H1 (cell line): Measurements from ENCODE around the gene PITPNB. TPM values are rescaled to one million over a fixed set of nuclear protein-coding genes. Genes with fewer than 3 reads are reported as not detected.

ENCODE experiments used
- CTCF ChIA-PET: fragments of 300-600 bp; sonication (Branson Sonifier 250); formaldehyde crosslinking; loops from one replicate; lab custom pipeline; 2021; ENCODE audit not compliant: partially characterized antibody; lab: Charles Lee
- POLR2A ChIA-PET: fragments of 300-600 bp; sonication (Branson Sonifier 250); formaldehyde crosslinking; loops from one replicate; lab custom pipeline; 2021; ENCODE audit warnings: inconsistent platforms; ENCODE audit not compliant: partially characterized antibody; lab: Charles Lee
- DNase-seq, 2 experiments: peaks; one replicate each; pipeline versions ENCODE4 v3.0.0 to v3.0.0-alpha.2; 2010 to 2022; ENCODE audit warnings: low spot score in 2 of 2, low read depth in 1 of 2, mixed read lengths in 1 of 2
- FAIRE-seq: peaks from 2 replicates; lab custom pipeline; 2011; peaks lifted over from hg19 to GRCh38; lab: Jason Lieb, UNC
- H2AFZ ChIP-seq: 2 replicates; pipeline ENCODE4 v1.8.1; 2012; ENCODE audit warnings: low read length, inconsistent platforms
- H2AK5ac ChIP-seq: 2 replicates; pipeline ENCODE4 v1.6.1; 2013; ENCODE audit warnings: low read depth, low read length
- H2BK120ac ChIP-seq: replicated peaks from 2 replicates; pipeline ENCODE3; 2013; ENCODE audit warnings: low read depth, low read length, inconsistent platforms
- H2BK12ac ChIP-seq: 2 replicates; pipeline ENCODE4 v1.6.1; 2013; ENCODE audit warnings: low read depth, low read length
- H2BK15ac ChIP-seq: 2 replicates; pipeline ENCODE4 v1.6.1; 2013; ENCODE audit warnings: low read length
- H2BK20ac ChIP-seq: 2 replicates; pipeline ENCODE4 v1.6.1; 2013; ENCODE audit warnings: low read length
- H2BK5ac ChIP-seq: 2 replicates; pipeline ENCODE4 v1.6.1; 2013; ENCODE audit warnings: low read depth, low read length
- H3K14ac ChIP-seq: 2 replicates; pipeline ENCODE4 v1.6.1; 2013; ENCODE audit warnings: inconsistent platforms; ENCODE audit not compliant: insufficient read length
- H3K18ac ChIP-seq: 2 replicates; pipeline ENCODE4 v1.6.1; 2013; ENCODE audit warnings: low read length; ENCODE audit errors: extremely low read depth
- H3K23ac ChIP-seq: 2 replicates; pipeline ENCODE4 v1.6.1; 2013; ENCODE audit warnings: inconsistent platforms; ENCODE audit not compliant: insufficient read length
- H3K23me2 ChIP-seq: 2 replicates; pipeline ENCODE4 v1.6.1; 2013; ENCODE audit warnings: low read depth, low read length
- H3K27ac ChIP-seq: 2 replicates; pipeline ENCODE4 v1.6.1; 2011; ENCODE audit warnings: low read depth, low read length, inconsistent platforms
- H3K27me3 ChIP-seq, 4 experiments: replicated peaks in 1 of 4; 1 replicate in 1 of 4; 2 replicates in 3 of 4; pipeline versions ENCODE4 v1.6.1 to v1.8.1; 2011 to 2013; ENCODE audit warnings: low read length in 3 of 4, mild to moderate bottlenecking in 3 of 4, inconsistent platforms in 2 of 4, mixed read lengths in 2 of 4, moderate library complexity in 1 of 4; ENCODE audit not compliant: control insufficient read depth in 3 of 4, insufficient read depth in 3 of 4; ENCODE audit errors: extremely low read depth in 1 of 4
- H3K36me3 ChIP-seq, 4 experiments: 2 replicates each; pipeline versions ENCODE4 v1.6.1 to v1.8.1; 2011 to 2013; ENCODE audit warnings: mild to moderate bottlenecking in 4 of 4, low read length in 3 of 4, moderate library complexity in 2 of 4, control low read depth in 1 of 4, inconsistent platforms in 1 of 4; ENCODE audit not compliant: insufficient read depth in 4 of 4, control insufficient read depth in 2 of 4
- H3K4ac ChIP-seq: replicated peaks from 2 replicates; pipeline ENCODE3; 2013; ENCODE audit warnings: low read length, low read depth, mixed read lengths, inconsistent platforms; ENCODE audit not compliant: insufficient read length
- H3K4me1 ChIP-seq, 4 experiments: replicated peaks in 1 of 4; 1 replicate in 1 of 4; 2 replicates in 3 of 4; pipeline versions ENCODE4 v1.6.1 to v1.8.1; 2011 to 2013; ENCODE audit warnings: low read length in 3 of 4, inconsistent platforms in 2 of 4, mixed read lengths in 1 of 4; ENCODE audit not compliant: insufficient read depth in 4 of 4, control insufficient read depth in 3 of 4
- H3K4me2 ChIP-seq, 2 experiments: 2 replicates each; pipeline versions ENCODE4 v1.6.1 to v1.8.1; 2011 to 2013; ENCODE audit warnings: low read depth in 2 of 2, low read length in 2 of 2, control low read depth in 1 of 2, inconsistent platforms in 1 of 2, mild to moderate bottlenecking in 1 of 2; ENCODE audit not compliant: insufficient read depth in 1 of 2
- H3K4me3 ChIP-seq, 4 experiments: fragments of 200-600, 300-600 bp in 1 of 4; sonication (generic), shearing (Covaris generic), sonication (Bioruptor Twin) in 1 of 4; 2 replicates each; pipeline versions ENCODE4 v1.5.1 to v1.8.1; 2011 to 2016; ENCODE audit warnings: low read length in 4 of 4, low read depth in 3 of 4, control low read depth in 2 of 4, inconsistent platforms in 2 of 4, mild to moderate bottlenecking in 2 of 4, mixed read lengths in 1 of 4, moderate library complexity in 1 of 4; ENCODE audit not compliant: insufficient read depth in 2 of 4; ENCODE audit errors: extremely low read depth in 1 of 4
- H3K56ac ChIP-seq: replicated peaks from 2 replicates; pipeline ENCODE3; 2013; ENCODE audit warnings: low read depth, mild to moderate bottlenecking, mixed read lengths, low read length, inconsistent platforms; ENCODE audit not compliant: insufficient read length
- H3K79me1 ChIP-seq: 2 replicates; pipeline ENCODE4 v1.6.1; 2013; ENCODE audit warnings: low read depth, low read length, control low read depth
- H3K79me2 ChIP-seq, 2 experiments: 2 replicates each; pipeline versions ENCODE4 v1.6.1 to v1.8.1; 2012 to 2013; ENCODE audit warnings: low read length in 2 of 2, mild to moderate bottlenecking in 2 of 2, inconsistent platforms in 1 of 2; ENCODE audit not compliant: insufficient read depth in 2 of 2, control insufficient read depth in 1 of 2
- H3K9ac ChIP-seq, 4 experiments: replicated peaks in 1 of 4; 1 replicate in 1 of 4; 2 replicates in 3 of 4; pipeline versions ENCODE4 v1.6.1 to v1.8.1; 2011 to 2013; ENCODE audit warnings: low read depth in 3 of 4, low read length in 3 of 4, control low read depth in 2 of 4, mild to moderate bottlenecking in 2 of 4, moderate library complexity in 2 of 4, inconsistent platforms in 1 of 4; ENCODE audit errors: extremely low read depth in 1 of 4
- H3K9me3 ChIP-seq, 2 experiments: 2 replicates each; pipeline versions ENCODE4 v1.6.1 to v1.8.1; 2012 to 2013; ENCODE audit warnings: mild to moderate bottlenecking in 2 of 2, moderate library complexity in 2 of 2, control low read depth in 1 of 2, inconsistent platforms in 1 of 2, low read depth in 1 of 2, low read length in 1 of 2, mixed read lengths in 1 of 2; ENCODE audit not compliant: insufficient read depth in 2 of 2
- H4K20me1 ChIP-seq, 2 experiments: replicated peaks in 1 of 2; 2 replicates each; pipeline versions ENCODE3 to v1.8.1; 2011 to 2013; ENCODE audit warnings: inconsistent platforms in 2 of 2, low read length in 2 of 2, mild to moderate bottlenecking in 1 of 2; ENCODE audit not compliant: insufficient read depth in 2 of 2, control insufficient read depth in 1 of 2
- H4K5ac ChIP-seq: 2 replicates; pipeline ENCODE4 v1.6.1; 2013; ENCODE audit warnings: low read length, low read depth, mixed read lengths, inconsistent platforms; ENCODE audit not compliant: insufficient read length
- H4K8ac ChIP-seq: 2 replicates; pipeline ENCODE4 v1.8.0; 2013; ENCODE audit warnings: mild to moderate bottlenecking, moderate library complexity, low read length, inconsistent platforms; ENCODE audit not compliant: insufficient read depth; ENCODE audit errors: extremely low read depth
- H4K91ac ChIP-seq: replicated peaks from 2 replicates; pipeline ENCODE3; 2013; ENCODE audit warnings: low read length, mixed read lengths, inconsistent platforms; ENCODE audit not compliant: insufficient read length
- POLR2AphosphoS5 ChIP-seq: IDR thresholded peaks from 2 replicates; pipeline ENCODE4 v1.6.1; 2011; ENCODE audit warnings: low read depth, low read length
- polyA plus RNA-seq, 7 experiments: library from polyadenylated mRNA; depleted of rRNA in 3 of 7; stranded (reverse) in 5 of 7; unstranded in 2 of 7; fragments of >200 nt in 5 of 7; fragments of 200-250 nt in 2 of 7; gene quantifications; 1 replicate in 5 of 7; 2 replicates in 1 of 7; 4 replicates in 1 of 7; pipeline versions ENCODE4 v1.2.1 to v1.2.3, GENCODE V29; 2011 to 2013; ENCODE audit warnings: missing spikeins in 2 of 7, mixed read lengths in 2 of 7
- total RNA-seq: library from RNA; stranded (reverse); fragmentation: NEBNext Ultra II Directional; extraction: Animal tissue kit (Norgen Biotek cat#: 25700); gene quantifications from 2 replicates; pipeline ENCODE4 v1.2.1, GENCODE V29; 2021

The PITPNB gene
- total and polyA plus RNA-seq, 2 of the 8 experiments (the other 6 are each of a cell fraction or from before 2014, with no cell fraction given): 24.6 to 89.3 TPM

- Histone ChIP-seq H3K9me3 (no peaks in the 10 kb centered on the region), H3K79me2 (peaks cover 0 to 18% of the 10 kb centered on the region in 2 experiments; a peak in 2 of 4 replicates), H2BK20ac (no peak overlapping the region), H4K5ac (no peak overlapping the region), H3K27me3 (no peaks in the 10 kb centered on the region), H2BK5ac (no peak overlapping the region), H3K23ac (no peak overlapping the region), H3K18ac (no peak overlapping the region), H3K4me3 (no peak overlapping the region; a peak in 1 of 8 replicates), H3K36me3 (peaks cover 0 to 6% (median 2%) of the 10 kb centered on the region in 4 experiments; a peak in 2 of 8 replicates), H3K4ac (no peak overlapping the region), H4K91ac (no peak overlapping the region), H2BK12ac (no peak overlapping the region), H3K79me1 (peaks cover 5% of the 10 kb centered on the region), H4K8ac (no peak overlapping the region), H3K23me2 (no peaks in the 10 kb centered on the region), H2AFZ (no peak overlapping the region), H2BK15ac (no peak overlapping the region), H3K9ac (no peak overlapping the region), H4K20me1 (peaks cover 14 to 15% of the 10 kb centered on the region in 2 experiments), H2BK120ac (no peak overlapping the region), H3K14ac (no peak overlapping the region), H3K4me1 (peaks cover under 1 to 8% (median 3%) of the 10 kb centered on the region in 4 experiments; a peak in 4 of 7 replicates), H2AK5ac (no peak overlapping the region)
- DNase-seq (no peak), FAIRE-seq (no peak)
- CTCF ChIA-PET: interaction anchor here (0.6 to 5.7 kb wide), 10 partner anchors 8 to 842 kb away, joined by 3 to 58 read pairs (median 4); no protein-coding TSS in a partner anchor
- POLR2A ChIA-PET: interaction anchor here (0.7 kb wide), 1 partner anchor 136 kb away, joined by 3 read pairs; no protein-coding TSS in a partner anchor
- no peak for TF ChIP-seq POLR2AphosphoS5
- TF ChIP-seq, all 59 proteins: peak for 0
- no peak overlapping the region for H3K4me2 ChIP-seq
- H3K27ac ChIP-seq: no peak overlapping the region
- H3K56ac ChIP-seq: no peak overlapping the region
Measured at GRCh38 chr22:27878541-27878940, 40.5 kb downstream of the PITPNB start.
